ENCODE measurements around the gene SH3RF1.

The SH3RF1 gene

DNA sequence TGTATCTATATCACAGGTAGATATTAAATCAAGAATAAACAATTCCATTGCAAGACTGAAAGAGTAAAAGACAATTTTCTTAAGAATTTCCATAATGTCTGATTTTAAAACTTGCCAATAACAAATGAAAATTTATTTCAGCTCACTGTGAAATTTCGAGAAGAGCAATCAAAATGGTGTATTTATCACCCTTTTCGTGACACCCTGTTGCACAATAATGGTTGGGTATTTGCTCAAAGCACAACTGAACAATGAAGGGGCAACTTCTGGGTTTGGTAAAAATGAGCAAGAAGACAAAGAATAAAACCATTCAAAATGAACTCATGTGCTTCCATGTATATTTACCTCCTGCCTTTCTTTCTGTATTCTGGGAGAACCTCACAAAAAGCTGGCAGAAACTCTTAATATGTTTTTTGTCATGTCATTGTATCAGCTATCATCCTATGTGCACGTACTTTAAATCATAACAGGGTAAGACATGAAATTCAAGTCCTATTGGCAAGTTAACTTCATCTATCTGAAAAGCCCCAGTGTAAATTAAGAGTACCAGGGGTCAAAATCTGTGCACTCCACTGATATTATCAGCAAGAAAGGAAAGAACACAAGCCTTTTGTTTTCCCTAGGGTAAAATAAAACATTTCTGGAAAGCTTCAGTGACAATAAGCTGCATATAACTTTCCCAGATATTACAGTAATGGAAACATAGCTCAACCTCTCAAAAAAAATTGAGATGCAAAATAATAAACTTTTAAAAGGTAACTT, 133.8 kb downstream of the SH3RF1 start:
- no peak overlapping the region for H3K4me3 ChIP-seq (ENCODE audit: control insufficient read depth, low read depth, low read length)
- no peak for DNase-seq (ENCODE audit: low read depth)
- TF ChIP-seq, protein P1, sequence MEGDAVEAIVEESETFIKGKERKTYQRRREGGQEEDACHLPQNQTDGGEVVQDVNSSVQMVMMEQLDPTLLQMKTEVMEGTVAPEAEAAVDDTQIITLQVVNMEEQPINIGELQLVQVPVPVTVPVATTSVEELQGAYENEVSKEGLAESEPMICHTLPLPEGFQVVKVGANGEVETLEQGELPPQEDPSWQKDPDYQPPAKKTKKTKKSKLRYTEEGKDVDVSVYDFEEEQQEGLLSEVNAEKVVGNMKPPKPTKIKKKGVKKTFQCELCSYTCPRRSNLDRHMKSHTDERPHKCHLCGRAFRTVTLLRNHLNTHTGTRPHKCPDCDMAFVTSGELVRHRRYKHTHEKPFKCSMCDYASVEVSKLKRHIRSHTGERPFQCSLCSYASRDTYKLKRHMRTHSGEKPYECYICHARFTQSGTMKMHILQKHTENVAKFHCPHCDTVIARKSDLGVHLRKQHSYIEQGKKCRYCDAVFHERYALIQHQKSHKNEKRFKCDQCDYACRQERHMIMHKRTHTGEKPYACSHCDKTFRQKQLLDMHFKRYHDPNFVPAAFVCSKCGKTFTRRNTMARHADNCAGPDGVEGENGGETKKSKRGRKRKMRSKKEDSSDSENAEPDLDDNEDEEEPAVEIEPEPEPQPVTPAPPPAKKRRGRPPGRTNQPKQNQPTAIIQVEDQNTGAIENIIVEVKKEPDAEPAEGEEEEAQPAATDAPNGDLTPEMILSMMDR (conservative IDR thresholded peaks at IDR 0.05; ENCODE audit: control insufficient read depth, insufficient read depth, low read depth, low read length) = no peak

DNA sequence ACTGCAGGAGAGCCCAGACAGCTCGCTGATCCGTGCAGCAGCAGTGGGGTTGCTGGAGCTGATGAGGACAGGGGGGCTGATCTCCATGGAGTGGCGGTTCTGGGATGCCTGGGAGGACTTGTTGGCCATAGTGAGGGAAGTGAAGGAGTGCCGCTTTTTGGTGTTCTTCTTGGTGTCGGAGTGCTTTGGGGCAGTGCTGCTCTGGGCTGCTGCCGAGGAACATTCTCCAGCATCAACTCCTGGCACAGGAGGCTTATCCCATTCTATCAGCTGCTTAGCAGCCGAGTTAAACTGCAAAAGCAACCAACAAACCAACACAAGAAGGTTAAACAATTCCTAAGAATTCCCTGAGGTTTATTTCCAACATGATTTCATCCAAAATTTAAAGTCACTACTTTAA, 134.4 kb downstream of the SH3RF1 start:
- no peak for DNase-seq (ENCODE audit: low read depth)
- TF ChIP-seq, protein P1 (conservative IDR thresholded peaks at IDR 0.05; ENCODE audit: control insufficient read depth, insufficient read depth, low read depth, low read length) = no peak
- no peak overlapping the region for H3K4me3 ChIP-seq (ENCODE audit: control insufficient read depth, low read depth, low read length)

DNA sequence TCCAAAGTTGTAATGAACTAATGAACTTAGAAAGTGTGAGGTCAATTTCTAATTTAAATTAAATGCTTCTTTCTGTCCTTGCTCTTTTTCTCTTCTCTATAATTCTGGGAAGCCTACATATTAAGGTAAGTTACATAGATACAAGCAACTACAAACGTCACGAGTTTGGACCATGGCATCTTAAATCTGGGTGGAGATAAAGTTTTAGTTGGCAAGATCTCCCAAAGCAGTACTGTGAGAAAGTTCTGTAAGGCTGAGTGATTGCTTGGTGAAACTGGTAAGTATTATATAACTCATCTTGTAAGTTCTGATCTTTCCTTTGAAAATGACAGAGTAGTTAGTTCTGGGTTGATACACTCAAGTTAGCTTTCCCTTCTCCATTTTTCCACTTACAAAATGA, 135.0 kb downstream of the SH3RF1 start:
- TF ChIP-seq, protein P1 (conservative IDR thresholded peaks at IDR 0.05; ENCODE audit: control insufficient read depth, insufficient read depth, low read depth, low read length) = no peak
- H3K4me3 ChIP-seq (ENCODE audit: control insufficient read depth, low read depth, low read length) = no peak overlapping the region
- DNase-seq (ENCODE audit: low read depth) = no peak

DNA sequence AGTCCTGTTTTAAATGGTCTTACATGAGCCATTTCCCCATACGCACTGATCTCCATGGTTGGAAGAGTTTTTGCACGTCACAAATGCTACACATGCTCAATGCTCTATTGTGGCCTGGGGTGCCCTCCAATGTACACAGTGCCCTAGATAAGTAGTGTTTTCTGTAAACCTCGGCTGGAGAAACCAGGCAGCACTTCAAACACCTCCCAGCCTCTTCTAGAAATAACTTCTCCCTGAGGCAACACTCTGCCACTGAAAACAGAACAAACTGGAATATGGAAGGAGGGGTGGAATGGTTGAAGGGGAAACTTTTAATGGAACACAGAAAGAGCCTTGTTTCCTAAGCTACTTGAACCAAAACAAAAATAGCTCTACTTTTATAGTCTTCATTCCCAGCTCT, 136.8 kb downstream of the SH3RF1 start:
- H3K4me3 ChIP-seq (ENCODE audit: control insufficient read depth, low read depth, low read length) = no peak overlapping the region
- DNase-seq (ENCODE audit: low read depth) = no peak
- TF ChIP-seq, protein P1 (conservative IDR thresholded peaks at IDR 0.05; ENCODE audit: control insufficient read depth, insufficient read depth, low read depth, low read length) = no peak

DNA sequence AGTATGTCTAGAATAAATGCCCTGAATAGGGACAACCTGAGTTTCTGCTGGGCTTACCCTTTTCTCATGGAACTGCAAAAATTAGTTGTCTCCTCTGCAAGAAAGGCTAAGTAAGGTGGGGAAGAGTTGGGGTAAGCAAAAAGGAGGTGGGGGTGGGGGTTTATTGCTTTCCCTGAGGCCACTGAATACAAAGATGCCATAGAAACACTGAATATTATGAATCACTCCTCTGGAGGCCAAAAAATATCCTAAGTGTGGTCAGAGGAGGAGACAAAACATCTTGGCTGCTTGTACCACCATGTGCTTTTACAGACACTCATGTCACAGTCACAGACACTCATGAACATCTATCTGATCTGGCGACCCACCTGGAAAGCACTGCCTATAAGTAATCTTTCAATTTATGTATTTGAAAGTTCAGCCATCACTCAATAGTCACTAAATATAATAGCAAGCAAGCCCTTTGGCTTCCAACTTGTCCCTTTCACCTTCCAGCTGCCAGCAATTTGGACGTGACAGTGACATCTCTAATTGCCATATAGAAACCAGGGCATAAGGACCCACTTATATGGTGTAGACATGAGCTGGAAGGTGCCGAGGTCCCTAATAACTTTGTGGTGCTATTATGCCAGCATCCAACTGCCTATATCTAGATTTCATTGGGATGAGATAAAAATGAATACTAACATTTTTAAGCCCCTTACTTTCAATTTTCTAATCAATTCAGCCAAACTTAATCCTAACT, 138.0 kb downstream of the SH3RF1 start:
- DNase-seq (ENCODE audit: low read depth) = peak; percentile 9
- H3K4me3 ChIP-seq (ENCODE audit: control insufficient read depth, low read depth, low read length) = no peak overlapping the region
- TF ChIP-seq, protein P1 (conservative IDR thresholded peaks at IDR 0.05; ENCODE audit: control insufficient read depth, insufficient read depth, low read depth, low read length) = no peak

DNA sequence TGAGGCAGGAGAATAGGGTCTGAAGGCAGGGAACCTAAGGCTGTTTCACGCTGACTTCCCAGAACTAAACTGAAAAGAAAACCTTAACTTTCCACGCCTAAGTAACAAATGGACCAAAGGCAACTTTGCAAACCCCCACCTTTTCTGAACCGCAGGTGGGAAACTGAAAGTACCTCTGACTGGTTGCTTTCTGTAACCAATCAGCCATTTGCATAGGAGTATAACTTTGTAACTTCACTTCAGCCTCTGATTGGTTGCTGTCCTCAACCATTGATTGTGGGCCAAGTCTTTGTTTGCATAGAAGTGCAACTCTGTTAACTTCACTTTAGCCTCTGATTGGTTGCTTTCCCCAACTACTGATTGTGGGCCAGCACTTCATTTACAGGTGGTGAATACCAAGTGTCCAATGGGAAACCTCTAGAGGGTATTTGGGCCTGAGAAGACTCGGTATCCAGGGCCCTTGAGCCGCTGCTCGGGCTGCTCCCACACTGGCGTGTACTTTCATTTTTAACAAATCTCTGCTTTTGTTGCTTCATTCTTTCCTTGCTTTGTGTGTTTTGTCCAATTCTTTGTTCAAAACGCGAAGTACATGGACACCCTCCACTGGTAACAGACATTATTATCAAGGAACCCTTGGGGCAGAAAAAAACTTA, 139.1 kb downstream of the SH3RF1 start:
- H3K4me3 ChIP-seq (ENCODE audit: control insufficient read depth, low read depth, low read length) = no peak overlapping the region
- DNase-seq (ENCODE audit: low read depth) = no peak
- TF ChIP-seq, protein P1 (conservative IDR thresholded peaks at IDR 0.05; ENCODE audit: control insufficient read depth, insufficient read depth, low read depth, low read length) = no peak

Data from fibroblast of mammary gland (primary cell).